ENCODE measurements around the gene GPR39.

GPR39 gene

GRCh38 chr2:132670496-132671150 is 254.0 kb downstream of the GPR39 start:
- H3K27me3 ChIP-seq (replicated peaks), result no peaks in the 10 kb centered on the region
- TF ChIP-seq CTCF (IDR thresholded peaks at IDR 0.05; ENCODE audit: low read depth, low read length, missing control alignments), result no peak

GRCh38 chr2:132671151-132671835 is 254.7 kb downstream of the GPR39 start:
- peak overlapping the region; percentile 8 for H3K27ac ChIP-seq
- no peaks in the 10 kb centered on the region for H3K36me3 ChIP-seq (replicated peaks)
- no peaks in the 10 kb centered on the region for H3K27me3 ChIP-seq (replicated peaks)
- in situ Hi-C loops (cut with HindIII; ENCODE audit: low pct_ligation_motif_present, low sequenced_read_pairs), result no loop called here
- H3K4me3 ChIP-seq (ENCODE audit: low read depth, low read length), result peak overlapping the region; percentile 61
- peak; percentile 85 for DNase-seq
- TF ChIP-seq CTCF (IDR thresholded peaks at IDR 0.05; ENCODE audit: low read depth, low read length, missing control alignments), result no peak

More at GRCh38 chr2:132670496-132671150, 254.0 kb downstream of the GPR39 start:
- Histone ChIP-seq H3K4me3 (ENCODE audit: low read depth, low read length) (peak overlapping the region; percentile 61), H3K36me3 (replicated peaks) (no peaks in the 10 kb centered on the region), H3K27ac (peak overlapping the region; percentile 8)
- in situ Hi-C loops (cut with HindIII; ENCODE audit: low pct_ligation_motif_present, low sequenced_read_pairs), result no loop called here
- peak; percentile 16 for DNase-seq

GRCh38 chr2:132676999-132677398 is 260.4 kb downstream of the GPR39 start:
- no peak for DNase-seq

GRCh38 chr2:132677661-132678060 is 261.1 kb downstream of the GPR39 start:
- in situ Hi-C loops (cut with HindIII; ENCODE audit: low pct_ligation_motif_present, low sequenced_read_pairs), result no loop called here
- no peak for TF ChIP-seq CTCF (IDR thresholded peaks at IDR 0.05; ENCODE audit: low read depth, low read length, missing control alignments)
- DNase-seq, result peak; percentile 46
- H3K4me3 ChIP-seq (ENCODE audit: low read depth, low read length), result no peak overlapping the region
- peak overlapping the region; percentile 37 for H3K27ac ChIP-seq
- H3K27me3 ChIP-seq (replicated peaks), result no peaks in the 10 kb centered on the region
- no peaks in the 10 kb centered on the region for H3K36me3 ChIP-seq (replicated peaks)

More at GRCh38 chr2:132676999-132677398, 260.4 kb downstream of the GPR39 start:
- no peak for TF ChIP-seq CTCF (IDR thresholded peaks at IDR 0.05; ENCODE audit: low read depth, low read length, missing control alignments)
- Histone ChIP-seq H3K27ac (no peak overlapping the region), H3K27me3 (replicated peaks) (no peaks in the 10 kb centered on the region), H3K4me3 (ENCODE audit: low read depth, low read length) (no peak overlapping the region), H3K36me3 (replicated peaks) (no peaks in the 10 kb centered on the region)
- in situ Hi-C loops (cut with HindIII; ENCODE audit: low pct_ligation_motif_present, low sequenced_read_pairs), result no loop called here

GRCh38 chr2:132678483-132678882 is 261.9 kb downstream of the GPR39 start:
- no peaks in the 10 kb centered on the region for H3K27me3 ChIP-seq (replicated peaks)
- no peak overlapping the region for H3K4me3 ChIP-seq (ENCODE audit: low read depth, low read length)
- peak; percentile 34 for DNase-seq
- peak overlapping the region; percentile 37 for H3K27ac ChIP-seq
- TF ChIP-seq CTCF (IDR thresholded peaks at IDR 0.05; ENCODE audit: low read depth, low read length, missing control alignments), result no peak
- in situ Hi-C loops (cut with HindIII; ENCODE audit: low pct_ligation_motif_present, low sequenced_read_pairs), result no loop called here
- no peaks in the 10 kb centered on the region for H3K36me3 ChIP-seq (replicated peaks)

All from brain microvascular endothelial cell (primary cell).